C4-2B (cell line): ENCODE measurements around the gene DGKQ.
"Not testable (repeated sequence)": the region's sequence is repeated elsewhere in the genome, so short reads cannot be mapped to it uniquely, and the experiment has no call there.

ENCODE experiments used
- H3K27ac ChIP-seq: fragments of 450-650 bp; 2 replicates; pipeline ENCODE4 v1.5.1; 2017
- ZFX ChIP-seq: fragments of 450-650 bp; IDR thresholded peaks from 2 replicates; pipeline ENCODE4 v1.6.1; 2017
- TF ChIP-seq, protein P1 (sequence below): fragments of 450-650 bp; conservative IDR thresholded peaks from 2 replicates; pipeline ENCODE4 v1.5.1; 2017; ENCODE audit warnings: mild to moderate bottlenecking

Gene DGKQ

DNA sequence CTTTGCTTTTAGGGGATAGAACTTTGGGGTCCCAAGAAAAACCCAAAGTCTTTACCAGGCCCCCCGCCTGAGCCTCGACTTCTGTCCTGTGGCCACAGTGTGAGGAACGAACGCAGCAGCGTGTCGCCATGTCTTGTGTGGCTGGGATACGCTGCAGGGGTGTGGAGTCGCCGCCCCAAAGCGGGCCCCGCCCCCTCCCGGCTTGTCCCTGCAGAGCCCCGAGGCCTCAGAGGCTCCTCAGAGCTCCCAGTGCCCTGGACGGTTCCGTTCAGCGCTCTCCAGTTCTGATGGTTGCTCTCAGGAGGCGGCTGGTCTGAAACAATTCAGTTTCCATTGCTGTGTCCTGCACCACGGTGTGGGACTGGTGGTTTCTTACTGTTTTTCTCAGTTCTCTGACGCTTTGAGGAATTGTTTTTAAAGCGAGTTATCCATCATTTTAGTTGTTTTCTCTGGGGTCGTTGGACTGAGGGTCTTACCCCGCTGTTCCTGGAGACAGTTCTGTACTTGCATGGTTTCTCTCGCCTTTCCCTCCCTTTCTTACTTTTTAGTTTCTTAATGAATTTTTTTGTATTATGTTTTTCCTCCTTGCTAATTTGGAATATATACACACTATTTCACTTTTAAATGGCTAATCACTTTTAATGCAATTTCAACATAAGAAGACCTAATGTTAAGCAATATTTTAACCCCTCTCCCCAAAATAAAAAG, 11.9 kb upstream of the DGKQ start:
- no peak overlapping the region for H3K27ac ChIP-seq
- TF ChIP-seq, protein P1, sequence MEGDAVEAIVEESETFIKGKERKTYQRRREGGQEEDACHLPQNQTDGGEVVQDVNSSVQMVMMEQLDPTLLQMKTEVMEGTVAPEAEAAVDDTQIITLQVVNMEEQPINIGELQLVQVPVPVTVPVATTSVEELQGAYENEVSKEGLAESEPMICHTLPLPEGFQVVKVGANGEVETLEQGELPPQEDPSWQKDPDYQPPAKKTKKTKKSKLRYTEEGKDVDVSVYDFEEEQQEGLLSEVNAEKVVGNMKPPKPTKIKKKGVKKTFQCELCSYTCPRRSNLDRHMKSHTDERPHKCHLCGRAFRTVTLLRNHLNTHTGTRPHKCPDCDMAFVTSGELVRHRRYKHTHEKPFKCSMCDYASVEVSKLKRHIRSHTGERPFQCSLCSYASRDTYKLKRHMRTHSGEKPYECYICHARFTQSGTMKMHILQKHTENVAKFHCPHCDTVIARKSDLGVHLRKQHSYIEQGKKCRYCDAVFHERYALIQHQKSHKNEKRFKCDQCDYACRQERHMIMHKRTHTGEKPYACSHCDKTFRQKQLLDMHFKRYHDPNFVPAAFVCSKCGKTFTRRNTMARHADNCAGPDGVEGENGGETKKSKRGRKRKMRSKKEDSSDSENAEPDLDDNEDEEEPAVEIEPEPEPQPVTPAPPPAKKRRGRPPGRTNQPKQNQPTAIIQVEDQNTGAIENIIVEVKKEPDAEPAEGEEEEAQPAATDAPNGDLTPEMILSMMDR, result no peak
- TF ChIP-seq ZFX, result no peak

DNA sequence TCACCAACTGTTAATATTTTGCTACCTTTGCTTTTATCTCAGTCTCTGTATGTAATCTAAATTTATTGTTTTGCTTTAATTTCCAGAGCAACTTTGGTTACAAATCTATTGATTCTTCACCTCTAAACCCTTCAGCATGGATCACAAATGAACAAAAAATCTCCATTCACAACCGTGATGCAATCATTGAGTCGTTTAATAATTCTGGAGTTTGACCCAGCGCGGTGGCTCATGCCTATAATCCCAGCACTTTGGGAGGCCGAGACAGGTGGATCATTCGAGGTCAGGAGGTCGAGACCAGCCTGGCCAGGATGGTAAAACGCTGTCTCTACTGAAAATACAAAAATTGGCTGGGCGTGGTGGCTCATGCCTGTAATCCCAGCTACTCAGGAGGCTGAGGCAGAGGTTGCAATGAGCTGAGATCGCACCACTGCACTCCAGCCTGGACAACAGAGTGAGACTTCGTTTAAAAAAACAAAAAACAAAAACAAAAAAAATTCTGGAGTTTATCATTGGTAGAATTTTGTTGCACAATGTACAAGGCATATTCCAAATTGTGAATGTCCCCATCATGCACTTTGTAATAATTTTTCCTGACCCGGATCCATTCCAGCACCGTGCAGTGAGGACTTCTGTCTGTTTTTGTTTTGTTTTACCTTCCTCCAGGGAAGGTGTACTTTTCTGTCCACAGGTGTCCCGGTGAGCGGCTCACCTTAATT, 11.1 kb upstream of the DGKQ start:
- H3K27ac ChIP-seq, result no peak overlapping the region

DNA sequence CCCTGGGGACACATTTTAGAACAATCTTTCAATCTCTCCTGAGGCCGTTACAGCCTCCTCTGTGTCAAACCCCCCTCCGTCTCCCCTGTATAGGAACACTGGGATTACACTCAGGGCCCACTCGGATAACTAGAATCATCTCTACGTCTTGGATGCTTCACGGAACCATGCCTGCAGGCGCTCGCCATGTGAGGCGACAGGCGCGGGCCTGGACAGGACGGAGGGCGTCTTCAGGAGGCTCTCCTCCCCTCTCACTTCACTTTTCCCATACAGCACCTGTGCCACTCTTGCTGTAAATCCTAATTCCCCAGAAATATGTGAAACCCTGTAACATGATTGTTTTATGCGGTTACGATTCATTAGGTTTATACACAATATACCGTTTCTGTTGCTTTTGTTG, 9.4 kb upstream of the DGKQ start:
- no peak for TF ChIP-seq ZFX
- TF ChIP-seq, protein P1, result no peak
- H3K27ac ChIP-seq, result no peak overlapping the region

More for the DNA sequence above, 11.1 kb upstream of the DGKQ start:
- TF ChIP-seq ZFX, result no peak
- TF ChIP-seq, protein P1, result no peak

DNA sequence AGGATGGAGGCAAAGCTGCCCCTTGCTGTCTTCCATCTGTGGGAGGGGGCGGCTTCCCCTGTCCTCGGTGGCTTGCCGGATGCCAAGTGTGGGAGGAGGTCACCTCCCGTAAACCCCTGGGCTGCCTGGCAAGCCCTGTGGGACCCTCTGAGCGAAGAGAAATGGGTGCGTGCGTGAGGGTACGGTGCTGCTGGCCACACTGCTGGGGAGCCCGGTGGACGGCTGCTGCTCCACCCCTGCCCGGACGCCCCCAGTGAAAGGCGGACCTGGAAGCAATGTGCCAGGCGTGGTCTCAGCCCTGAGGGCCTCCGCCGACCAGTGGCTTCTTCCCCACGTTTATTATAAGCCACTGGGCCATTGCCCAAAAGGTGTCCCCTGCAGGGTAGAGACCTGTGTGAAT, 8.9 kb upstream of the DGKQ start:
- H3K27ac ChIP-seq, result no peak overlapping the region

DNA sequence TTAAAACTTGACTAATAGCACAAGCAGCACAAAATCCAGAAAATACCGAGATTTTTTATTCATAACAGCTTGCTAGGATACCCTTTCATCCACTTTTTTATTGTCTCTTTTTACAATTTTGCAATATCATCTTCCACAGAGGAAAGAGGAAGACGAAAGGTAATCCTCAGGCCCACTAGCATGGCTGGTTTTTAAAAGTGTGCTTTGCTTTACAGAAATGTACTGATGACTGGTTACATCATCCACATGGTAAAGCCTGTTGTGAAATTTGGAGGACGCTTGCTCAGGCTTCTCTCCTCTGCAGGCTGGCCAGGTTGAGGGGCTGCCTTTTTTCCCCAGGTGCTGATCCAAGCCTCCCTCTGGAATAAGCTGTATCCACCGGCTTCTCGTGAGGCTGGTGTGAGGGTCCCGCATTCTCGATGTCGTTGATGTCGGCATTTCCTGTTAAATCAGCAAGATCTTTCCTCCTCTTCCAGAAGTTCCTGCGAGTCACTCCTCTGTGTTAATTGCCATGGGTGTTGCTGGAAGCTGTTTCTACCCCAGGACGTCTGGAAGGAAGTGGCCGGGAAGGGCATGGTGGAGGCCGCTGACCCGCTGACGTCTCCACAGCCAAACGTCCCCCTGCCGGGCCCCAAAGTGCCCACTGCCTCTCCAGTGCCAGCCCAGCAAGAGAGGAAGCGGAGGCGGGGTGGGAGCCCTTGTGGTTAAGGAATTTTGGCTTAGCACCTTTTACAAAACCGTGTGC, 5.8 kb upstream of the DGKQ start:
- H3K27ac ChIP-seq, result no peak overlapping the region
- TF ChIP-seq, protein P1, result no peak
- no peak for TF ChIP-seq ZFX

More for the DNA sequence above, 8.9 kb upstream of the DGKQ start:
- TF ChIP-seq, protein P1, result no peak
- TF ChIP-seq ZFX, result no peak

DNA sequence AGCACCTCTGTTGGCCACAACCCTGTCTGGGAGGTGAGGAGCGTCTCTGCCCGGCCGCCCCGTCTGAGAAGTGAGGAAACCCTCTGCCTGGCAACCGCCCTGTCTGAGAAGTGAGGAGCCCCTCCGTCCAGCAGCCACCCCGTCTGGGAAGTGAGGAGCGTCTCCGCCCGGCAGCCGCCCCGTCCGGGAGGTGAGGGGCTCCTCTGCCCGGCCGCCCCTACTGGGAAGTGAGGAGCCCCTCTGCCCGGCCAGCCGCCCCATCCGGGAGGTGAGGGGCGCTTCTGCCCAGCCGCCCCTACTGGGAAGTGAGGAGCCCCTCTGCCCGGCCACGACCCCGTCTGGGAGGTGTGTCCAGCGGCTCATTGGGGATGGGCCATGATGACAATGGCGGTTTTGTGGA, 2.6 kb upstream of the DGKQ start:
- not testable (repeated sequence) for H3K27ac ChIP-seq

DNA sequence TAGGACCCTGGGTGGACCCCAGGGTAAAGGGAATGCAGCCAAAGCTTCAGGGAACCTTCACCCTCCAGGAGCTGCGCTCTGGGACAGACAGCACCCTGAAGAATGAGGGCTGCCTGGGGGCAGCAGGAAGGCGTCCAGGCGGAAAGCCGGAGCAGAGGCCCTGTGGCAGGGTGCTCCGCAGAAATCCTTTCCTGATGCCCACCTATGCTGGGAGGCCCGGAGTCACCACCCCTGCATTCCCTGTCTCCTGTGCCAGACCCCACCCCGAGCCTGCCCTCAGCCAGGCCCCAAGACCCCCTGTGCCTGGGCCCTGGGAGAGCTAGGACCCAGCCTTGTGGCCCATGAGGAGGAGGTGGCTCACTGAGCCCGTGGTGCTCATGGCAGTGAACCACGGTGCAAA, 1.3 kb upstream of the DGKQ start:
- no peak overlapping the region for H3K27ac ChIP-seq
- no peak for TF ChIP-seq ZFX
- TF ChIP-seq, protein P1, result no peak
